Measurements from ENCODE around the gene SFXN3. TPM values are rescaled to one million over a fixed set of nuclear protein-coding genes. Genes with fewer than 3 reads are reported as not detected.
A peak's percentile ranks its signal among the peaks of the same experiment; 100 is the strongest.

SFXN3 gene
- total and polyA plus RNA-seq, 2 of the 13 experiments (the other 11 are each of a cell fraction or from before 2014, with no cell fraction given), result 16.8 to 71.5 TPM

DNA sequence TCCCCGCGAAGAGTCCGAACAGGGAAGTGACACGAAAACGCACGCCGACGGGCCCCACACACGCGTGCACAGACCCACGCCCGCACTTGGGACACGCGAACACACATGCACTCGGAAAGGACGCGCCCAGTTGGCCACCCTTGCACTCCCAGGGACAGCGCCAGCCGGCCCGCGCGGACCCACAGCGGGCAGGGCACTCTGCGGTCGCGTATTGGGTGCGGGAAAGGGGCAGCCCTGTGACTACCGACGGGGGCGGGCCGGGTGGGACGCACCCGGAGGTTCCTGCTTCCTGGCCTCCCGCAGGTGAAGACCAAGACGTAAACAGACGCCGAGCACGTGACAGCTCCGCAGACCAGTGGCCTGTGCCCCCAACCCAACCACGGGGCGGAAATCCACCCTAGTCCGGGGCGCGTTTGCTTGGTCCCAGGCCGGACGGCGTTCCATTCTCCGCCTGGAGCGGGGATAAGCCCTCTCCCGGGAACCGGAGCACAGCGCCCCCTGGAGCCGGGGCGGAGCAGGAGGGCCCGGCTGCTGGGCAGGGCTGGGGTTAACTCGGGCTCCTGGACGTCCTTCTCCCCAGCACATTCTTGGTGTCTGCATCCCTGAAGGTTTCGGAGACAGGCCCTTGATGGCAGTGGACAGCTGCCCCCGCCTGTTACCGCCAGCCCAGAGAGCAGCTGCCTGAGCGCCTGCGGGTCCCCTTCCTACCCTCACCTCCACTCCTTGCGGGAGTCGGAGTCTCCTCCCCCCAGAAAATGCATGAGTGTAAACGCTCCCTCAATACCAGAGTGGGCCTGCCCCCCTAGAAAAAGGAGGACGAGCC lies 33.5 kb upstream of the SFXN3 start:
- ChIA-PET CTCF (ENCODE audit: low intra/inter-chr PET ratio, low total read pairs) (interaction anchor here (0.8 to 8.5 kb wide), 3 partner anchors 15 to 28 kb away, joined by 4 to 240 read pairs (median 4); partner anchors contain the start of gene SEMA4G), POLR2A (interaction anchor here (0.5 to 23.0 kb wide), 17 partner anchors 11 to 323 kb away, joined by 3 to 277 read pairs (median 5); partner anchors contain the start of genes KAZALD1, MRPL43, PDZD7 and SEMA4G)
- H3K4me1 ChIP-seq (ENCODE audit: insufficient read depth, low read length), result peaks cover 32% of the 10 kb centered on the region
- peak overlapping the region; percentile 89 for H3K27ac ChIP-seq (ENCODE audit: extremely low read length, insufficient read depth, low read length)
- ATAC-seq (peak; percentile 66), FAIRE-seq (no peak), DNase-seq (ENCODE audit: low spot score) (peak; percentile 74)
- in situ Hi-C loops (cut with HindIII; ENCODE audit: extremely low pct_ligation_motif_present, low pct_unique_long_range_greater_than_20kb), result no loop called here
- H3K4me3 ChIP-seq (replicated peaks in 1 of 3; ENCODE audit: insufficient read depth in 1 of 3, low read depth in 2 of 3, low read length in 3 of 3), result peak overlapping the region; percentile 71 to 99 (median 91)
- peaks cover 30% of the 10 kb centered on the region for H3K79me2 ChIP-seq (ENCODE audit: insufficient read depth, low read length)
- no peaks in the 10 kb centered on the region; a peak in 1 of 5 replicates for H3K27me3 ChIP-seq (ENCODE audit: control insufficient read depth in 1 of 2, insufficient read depth in 2 of 2, low read length in 2 of 2)
- peaks cover 10 to 13% of the 10 kb centered on the region in 2 experiments for H3K36me3 ChIP-seq (replicated peaks in 1 of 2; ENCODE audit: control insufficient read depth in 1 of 2, insufficient read depth in 2 of 2, low read length in 2 of 2)
- WGBS (ENCODE audit: low lambda C conversion rate), result 0% methylated on average over 28 of the region's 66 CpGs
- H2AFZ ChIP-seq (ENCODE audit: low read length), result no peak overlapping the region
- no TSS peak for BruUV-seq (replicated peaks)
- peak overlapping the region; percentile 95 for H3K9ac ChIP-seq (ENCODE audit: insufficient read depth, low read depth, low read length)
- intact Hi-C loops (cut with micrococcal nuclease; ENCODE audit: unreplicated experiment), result loop anchor here (1.0 kb wide), 1 partner anchor 15 kb away; no protein-coding TSS in a partner anchor
- H3K9me3 ChIP-seq (ENCODE audit: low read length), result no peaks in the 10 kb centered on the region
- peak overlapping the region; percentile 98 for H3K4me2 ChIP-seq (ENCODE audit: low read depth, low read length)
- no peaks in the 10 kb centered on the region; the same call in 1 of the 2 replicates for H4K20me1 ChIP-seq (ENCODE audit: insufficient read depth, low read length)
- TF ChIP-seq U2AF1 (optimal IDR thresholded peaks at IDR 0.05; ENCODE audit: low read depth, low read length) (peak; percentile 7), ZNF790 (CRISPR knock-in tag; IDR thresholded peaks at IDR 0.05; ENCODE audit: borderline replicate concordance) (no peak; the same call in 1 of the 2 replicates), MZF1 (CRISPR knock-in tag; IDR thresholded peaks at IDR 0.05; ENCODE audit: borderline replicate concordance) (no peak), FOXJ3 (CRISPR knock-in tag; IDR thresholded peaks at IDR 0.05; ENCODE audit: borderline replicate concordance) (0 out of 2 replicates have a peak, but pooled peaks have one; percentile 28), SKI (IDR thresholded peaks at IDR 0.05; ENCODE audit: partially characterized antibody) (no peak), DRAP1 (CRISPR knock-in tag; IDR thresholded peaks at IDR 0.05) (peak; percentile 20), ZSCAN20 (CRISPR knock-in tag; IDR thresholded peaks at IDR 0.05; ENCODE audit: borderline replicate concordance) (no peak), RFX3 (CRISPR knock-in tag; IDR thresholded peaks at IDR 0.05) (no peak), HBP1 (CRISPR knock-in tag; IDR thresholded peaks at IDR 0.05; ENCODE audit: low read depth) (no peak), CAMTA2 (CRISPR knock-in tag; IDR thresholded peaks at IDR 0.05; ENCODE audit: borderline replicate concordance) (no peak), PCBP1 (IDR thresholded peaks at IDR 0.05; ENCODE audit: borderline replicate concordance, low read depth, low read length) (0 out of 2 replicates have a peak, but pooled peaks have one; percentile 58), ZEB1 (IDR thresholded peaks at IDR 0.05; ENCODE audit: insufficient replicate concordance, low read depth) (no peak), ATF6 (CRISPR knock-in tag; conservative IDR thresholded peaks at IDR 0.05) (no peak; the same call in 1 of the 2 replicates), SMAD3 (CRISPR knock-in tag; IDR thresholded peaks at IDR 0.05) (no peak), CCDC6 (CRISPR knock-in tag; IDR thresholded peaks at IDR 0.05) (peak; percentile 45; the same call in 1 of the 2 replicates)
- TF ChIP-seq, protein P1, sequence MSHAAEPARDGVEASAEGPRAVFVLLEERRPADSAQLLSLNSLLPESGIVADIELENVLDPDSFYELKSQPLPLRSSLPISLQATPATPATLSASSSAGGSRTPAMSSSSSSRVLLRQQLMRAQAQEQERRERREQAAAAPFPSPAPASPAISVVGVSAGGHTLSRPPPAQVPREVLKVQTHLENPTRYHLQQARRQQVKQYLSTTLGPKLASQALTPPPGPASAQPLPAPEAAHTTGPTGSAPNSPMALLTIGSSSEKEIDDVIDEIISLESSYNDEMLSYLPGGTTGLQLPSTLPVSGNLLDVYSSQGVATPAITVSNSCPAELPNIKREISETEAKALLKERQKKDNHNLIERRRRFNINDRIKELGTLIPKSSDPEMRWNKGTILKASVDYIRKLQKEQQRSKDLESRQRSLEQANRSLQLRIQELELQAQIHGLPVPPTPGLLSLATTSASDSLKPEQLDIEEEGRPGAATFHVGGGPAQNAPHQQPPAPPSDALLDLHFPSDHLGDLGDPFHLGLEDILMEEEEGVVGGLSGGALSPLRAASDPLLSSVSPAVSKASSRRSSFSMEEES (CRISPR knock-in tag; IDR thresholded peaks at IDR 0.05), result no peak; the same call in 1 of the 2 replicates
